Common myeloid progenitor, CD34-positive (primary cell): ENCODE measurements around the gene PLAC8.
"Not testable (repeated sequence)": the region's sequence is repeated elsewhere in the genome, so short reads cannot be mapped to it uniquely, and the experiment has no call there.

ENCODE experiments used
- CTCF ChIA-PET: fragments of 350-600 bp; sonication (Branson Sonifier 250); formaldehyde crosslinking; loops from one replicate; lab custom pipeline; 2021; ENCODE audit warnings: antibody characterized with exemption; lab: Charles Lee
- POLR2A ChIA-PET: fragments of 350-600 bp; sonication (Branson Sonifier 250); formaldehyde crosslinking; loops from one replicate; lab custom pipeline; 2021; ENCODE audit warnings: antibody characterized with exemption; lab: Charles Lee
- DNase-seq, 3 donors: peaks; one replicate each; pipeline versions ENCODE4 v3.0.0 to v3.0.0-alpha.2; 2013
- H3K27ac ChIP-seq, 2 experiments: 1 replicate in 1 of 2; 2 replicates in 1 of 2; pipeline ENCODE4 v1.7.0; 2013; ENCODE audit warnings: inconsistent platforms in 2 of 2, low read length in 2 of 2, mild to moderate bottlenecking in 2 of 2, low read depth in 1 of 2, moderate library complexity in 1 of 2; ENCODE audit not compliant: severe bottlenecking in 2 of 2, insufficient read depth in 1 of 2, poor library complexity in 1 of 2
- H3K27me3 ChIP-seq, 5 experiments: replicated peaks in 2 of 5; 1 replicate in 3 of 5; 2 replicates in 2 of 5; pipeline versions ENCODE4 v1.6.1 to v1.7.0; 2013; ENCODE audit warnings: low read length in 4 of 5, mild to moderate bottlenecking in 2 of 5, moderate library complexity in 2 of 5, inconsistent platforms in 1 of 5; ENCODE audit not compliant: insufficient read depth in 5 of 5, control insufficient read depth in 4 of 5
- H3K36me3 ChIP-seq, 4 experiments: 1 replicate in 2 of 4; 2 replicates in 2 of 4; pipeline versions ENCODE4 v1.6.1 to v1.7.0; 2013; ENCODE audit warnings: low read length in 3 of 4, control low read depth in 1 of 4, mild to moderate bottlenecking in 1 of 4; ENCODE audit not compliant: control insufficient read depth in 4 of 4, insufficient read depth in 4 of 4
- H3K4me1 ChIP-seq, 4 experiments: 1 replicate in 3 of 4; 2 replicates in 1 of 4; pipeline versions ENCODE4 v1.6.1 to v1.7.1; 2013; ENCODE audit warnings: low read length in 3 of 4, mild to moderate bottlenecking in 3 of 4, control low read depth in 1 of 4, inconsistent platforms in 1 of 4, moderate library complexity in 1 of 4; ENCODE audit not compliant: control insufficient read depth in 4 of 4, insufficient read depth in 4 of 4; ENCODE audit errors: control extremely low read depth in 1 of 4
- H3K4me3 ChIP-seq, 7 experiments: 1 replicate in 4 of 7; 2 replicates in 3 of 7; pipeline versions ENCODE4 v1.5.1 to v1.7.0; 2013; ENCODE audit warnings: mild to moderate bottlenecking in 7 of 7, low read length in 6 of 7, moderate library complexity in 6 of 7, inconsistent platforms in 2 of 7, low read depth in 2 of 7, control low read depth in 1 of 7; ENCODE audit not compliant: insufficient read depth in 4 of 7, control insufficient read depth in 1 of 7; ENCODE audit errors: extremely low read depth in 1 of 7
- H3K9me3 ChIP-seq, 5 experiments: 1 replicate in 4 of 5; 2 replicates in 1 of 5; pipeline versions ENCODE4 v1.6.1 to v1.7.1; 2013; ENCODE audit warnings: low read length in 4 of 5, mild to moderate bottlenecking in 2 of 5, inconsistent platforms in 1 of 5, low read depth in 1 of 5, moderate library complexity in 1 of 5; ENCODE audit not compliant: control insufficient read depth in 4 of 5, insufficient read depth in 2 of 5; ENCODE audit errors: control extremely low read depth in 1 of 5
- WGBS: methylation state at CpG from one replicate; pipeline ENCODE4 v1.1.5; 2013; ENCODE audit not compliant: insufficient coverage; 5-methylcytosine and 5-hydroxymethylcytosine counted together

Gene PLAC8

DNA sequence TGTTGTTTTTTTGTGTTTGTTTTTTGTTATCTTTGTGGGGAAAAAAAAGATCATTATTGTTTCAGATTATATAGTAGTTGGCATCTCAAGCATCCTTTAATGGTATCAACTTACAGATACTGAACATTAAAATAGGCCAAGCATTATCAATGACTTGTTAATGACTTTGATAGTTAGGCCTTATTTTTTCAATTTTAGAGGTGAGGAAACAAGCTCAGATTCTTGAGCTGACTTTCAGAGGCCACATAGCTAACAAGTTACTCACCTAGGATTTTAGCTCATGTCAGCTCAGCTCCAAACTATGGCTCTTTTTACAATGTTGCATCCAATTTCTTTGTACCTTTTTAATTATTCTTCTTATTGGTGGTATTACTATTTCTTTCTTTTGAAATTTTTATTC is 471 bp upstream of the PLAC8 start:
- DNase-seq, result peak in 1 of 3 donors; percentile 32
- H3K27me3 ChIP-seq, result no peaks in the 10 kb centered on the region
- peaks cover 15 to 51% (median 41%) of the 10 kb centered on the region in 4 experiments for H3K4me1 ChIP-seq
- CTCF ChIA-PET, result interaction anchor here (0.6 to 2.0 kb wide), 8 partner anchors 9 to 136 kb away, joined by 3 to 8 read pairs (median 3); no protein-coding TSS in a partner anchor
- peak overlapping the region; percentile 86 to 90 for H3K27ac ChIP-seq
- peak overlapping the region in 6 of 7 experiments; percentile 71 to 99 (median 85) for H3K4me3 ChIP-seq
- POLR2A ChIA-PET, result no interaction called here
- H3K9me3 ChIP-seq, result no peaks in the 10 kb centered on the region
- peaks cover 0 to 3% (median 0%) of the 10 kb centered on the region in 4 experiments for H3K36me3 ChIP-seq

DNA sequence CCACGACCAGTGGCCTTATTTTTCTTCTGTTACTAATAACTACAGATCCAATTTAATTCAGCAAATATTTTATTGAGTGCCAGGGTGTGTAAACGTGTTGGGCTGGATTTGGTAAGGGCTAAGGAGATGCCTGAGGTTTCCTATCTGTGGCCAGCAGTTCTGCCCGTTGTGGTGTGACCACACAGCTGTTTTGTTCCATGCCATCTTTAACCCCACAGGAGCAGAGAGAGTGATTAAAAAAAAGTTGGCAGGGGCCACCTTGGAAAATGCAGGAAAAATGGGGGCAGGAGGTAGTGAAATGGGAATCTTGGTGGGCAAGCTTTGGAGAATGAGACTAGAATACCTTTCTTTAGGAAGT is 1.1 kb downstream of the PLAC8 start:
- DNase-seq, result peak; percentile 43 to 89 (median 82)
- H3K27ac ChIP-seq, result peak overlapping the region; percentile 90
- H3K9me3 ChIP-seq, result no peaks in the 10 kb centered on the region
- H3K36me3 ChIP-seq, result peaks cover 0 to 6% (median 1%) of the 10 kb centered on the region in 4 experiments
- ChIA-PET POLR2A (interaction anchor here (1.2 kb wide), 1 partner anchor 111 kb away, joined by 4 read pairs; no protein-coding TSS in a partner anchor), CTCF (interaction anchor here (0.9 to 3.2 kb wide), 11 partner anchors 11 to 216 kb away, joined by 3 to 10 read pairs (median 4); no protein-coding TSS in a partner anchor)
- H3K4me3 ChIP-seq, result peak overlapping the region; percentile 27 to 99 (median 84)
- no peaks in the 10 kb centered on the region for H3K27me3 ChIP-seq
- 0% methylated on average over 2 of the region's 3 CpGs for WGBS
- H3K4me1 ChIP-seq, result peaks cover 19 to 62% (median 50%) of the 10 kb centered on the region in 4 experiments

DNA sequence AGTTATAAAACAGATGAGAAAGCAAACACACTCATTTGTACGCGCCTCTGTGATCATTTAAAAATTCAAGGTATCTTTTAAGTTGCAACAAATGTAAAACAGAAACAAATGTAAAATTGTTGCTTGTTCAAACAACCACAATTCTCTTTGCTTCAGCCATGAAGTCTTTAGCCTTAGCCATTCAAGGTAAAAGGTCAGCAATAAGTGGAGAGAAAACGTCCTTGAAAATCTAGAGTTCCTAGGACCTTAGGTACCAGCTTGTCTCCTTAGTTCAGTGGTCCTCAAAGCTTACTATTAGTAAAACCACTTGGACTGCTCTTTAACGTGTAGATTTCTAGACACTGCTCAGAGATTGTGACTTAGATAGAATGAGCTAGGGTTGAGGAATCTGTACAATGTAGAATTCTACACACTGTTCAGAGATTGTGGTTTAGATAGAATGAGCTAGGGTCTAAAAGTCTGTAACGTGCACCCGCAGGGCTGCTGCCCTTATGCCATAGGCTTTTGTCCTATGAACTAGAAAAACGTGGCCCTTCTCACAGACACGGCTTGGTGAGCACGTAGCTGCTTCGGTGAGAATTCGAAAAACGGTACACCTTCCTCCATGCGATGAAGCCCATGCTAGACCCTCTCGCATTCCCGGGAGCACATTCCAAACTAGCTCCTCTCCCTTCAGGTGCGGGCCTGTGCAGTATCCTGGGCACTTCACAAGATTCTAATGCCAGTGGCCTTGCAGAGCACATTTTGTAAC is 1.7 kb downstream of the PLAC8 start:
- Histone ChIP-seq H3K27me3 (no peaks in the 10 kb centered on the region), H3K27ac (peak overlapping the region; percentile 90), H3K4me1 (peaks cover 20 to 67% (median 53%) of the 10 kb centered on the region in 4 experiments), H3K4me3 (peak overlapping the region; percentile 27 to 99 (median 84)), H3K36me3 (peaks cover 0 to 6% (median 1%) of the 10 kb centered on the region in 4 experiments), H3K9me3 (no peaks in the 10 kb centered on the region)
- CTCF ChIA-PET, result interaction anchor here (0.9 to 3.2 kb wide), 13 partner anchors 9 to 216 kb away, joined by 3 to 14 read pairs (median 4); no protein-coding TSS in a partner anchor
- DNase-seq, result peak in 2 of 3 donors; percentile 49 to 61
- POLR2A ChIA-PET, result interaction anchor here (0.9 to 1.3 kb wide), 3 partner anchors 33 to 167 kb away, joined by 3 read pairs; no protein-coding TSS in a partner anchor
- WGBS, result 0% methylated on average over 14 of the region's 16 CpGs

DNA sequence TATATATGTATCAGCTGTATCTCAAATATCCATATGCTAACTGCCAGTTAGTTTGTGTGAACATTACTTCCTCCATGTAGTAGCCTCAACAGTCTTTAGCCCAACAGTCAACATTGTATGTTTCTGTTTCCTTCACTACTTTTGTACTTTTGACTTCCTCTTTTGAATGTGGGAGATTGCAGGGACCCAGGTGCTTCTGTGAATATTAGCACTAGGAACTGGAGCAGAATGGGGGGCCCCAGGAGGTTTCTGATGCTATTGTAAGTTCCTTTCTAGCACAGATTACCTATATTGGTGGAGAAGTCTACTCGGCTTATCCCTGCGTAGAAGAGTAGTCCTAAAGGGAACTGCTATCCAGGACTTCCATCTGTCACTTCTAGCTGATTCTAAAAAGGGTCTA is 2.3 kb downstream of the PLAC8 start:
- H3K9me3 ChIP-seq, result no peaks in the 10 kb centered on the region
- peaks cover 20 to 69% (median 55%) of the 10 kb centered on the region in 4 experiments for H3K4me1 ChIP-seq
- peak; percentile 84 to 98 (median 95) for DNase-seq
- ChIA-PET POLR2A (interaction anchor here (0.9 to 1.3 kb wide), 3 partner anchors 33 to 168 kb away, joined by 3 read pairs; no protein-coding TSS in a partner anchor), CTCF (interaction anchor here (0.9 to 3.2 kb wide), 12 partner anchors 10 to 217 kb away, joined by 3 to 14 read pairs (median 4); no protein-coding TSS in a partner anchor)
- H3K27ac ChIP-seq, result peak overlapping the region; percentile 90
- H3K27me3 ChIP-seq, result no peaks in the 10 kb centered on the region
- H3K4me3 ChIP-seq, result peak overlapping the region in 6 of 7 experiments; percentile 73 to 99 (median 85)
- peaks cover 0 to 9% (median 1%) of the 10 kb centered on the region in 4 experiments for H3K36me3 ChIP-seq
- 0% methylated on average over 2 of the region's 2 CpGs for WGBS

DNA sequence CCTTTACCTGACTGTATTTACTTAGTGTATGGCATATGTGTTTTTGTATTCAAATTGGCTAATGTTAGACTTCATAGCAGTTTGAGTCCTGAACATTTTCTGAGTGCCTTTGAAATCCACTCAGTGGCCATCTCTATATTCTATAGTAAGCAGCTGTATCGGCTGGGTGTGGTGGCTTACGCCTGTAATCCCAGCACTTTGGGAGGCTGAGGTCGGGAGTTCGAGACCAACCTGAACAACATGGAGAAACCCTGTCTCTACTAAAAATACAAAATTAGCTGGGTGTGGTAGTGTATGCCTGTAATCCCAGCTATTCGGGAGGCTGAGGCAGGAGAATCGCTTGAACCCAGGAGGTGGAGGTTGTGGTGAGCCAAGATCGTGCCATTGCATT is 2.8 kb downstream of the PLAC8 start:
- no CpG with 5 or more reads among the region's 7 CpGs for WGBS
- H3K36me3 ChIP-seq, H3K27me3 ChIP-seq, H3K9me3 ChIP-seq: not testable (repeated sequence)
- CTCF ChIA-PET, result interaction anchor here (1.3 to 3.2 kb wide), 5 partner anchors 16 to 169 kb away, joined by 3 to 14 read pairs (median 7); no protein-coding TSS in a partner anchor
- Histone ChIP-seq H3K4me1 (peaks cover 20 to 69% (median 55%) of the 10 kb centered on the region in 4 experiments), H3K4me3 (peak overlapping the region in 6 of 7 experiments; percentile 28 to 84 (median 74)), H3K27ac (peak overlapping the region; percentile 90)
- peak in 1 of 3 donors; percentile 37 for DNase-seq
- POLR2A ChIA-PET, result interaction anchor here (0.6 to 1.3 kb wide), 3 partner anchors 28 to 130 kb away, joined by 3 to 6 read pairs (median 3); no protein-coding TSS in a partner anchor

DNA sequence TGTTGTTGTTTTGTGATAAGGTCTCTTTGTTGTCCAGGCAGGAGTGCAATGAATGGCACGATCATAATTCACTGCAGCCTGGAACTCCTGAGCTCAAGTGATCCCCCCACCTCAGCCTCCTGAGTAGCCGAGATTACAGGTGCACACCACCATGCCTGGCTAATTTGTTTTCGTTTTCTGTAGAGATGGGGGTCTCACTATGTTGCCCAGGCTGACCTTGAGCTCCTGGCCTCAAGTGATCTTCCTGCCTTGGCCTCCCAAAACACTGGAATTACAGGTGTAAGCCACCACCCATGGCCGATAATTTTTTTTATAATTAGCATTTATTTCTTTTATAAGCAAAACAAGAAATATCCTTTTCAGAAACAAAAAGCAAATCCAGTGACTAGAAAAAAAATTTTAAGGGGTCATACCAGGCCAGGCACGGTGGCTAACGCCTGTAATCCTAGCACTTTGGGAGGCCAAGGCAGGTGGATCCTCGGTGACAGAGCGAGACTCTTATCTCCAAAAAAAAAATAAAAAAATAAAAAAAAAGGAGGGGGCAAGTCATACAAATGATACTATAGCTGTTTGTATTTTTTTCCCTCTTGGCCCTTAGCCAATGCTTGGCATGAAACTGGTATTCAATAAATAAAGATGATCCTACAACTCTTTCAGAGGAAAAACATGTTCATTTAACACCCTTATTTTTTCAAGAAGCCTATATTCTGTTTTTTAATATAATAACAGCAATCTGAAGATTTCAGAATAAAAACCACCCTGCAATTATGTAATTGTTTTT is 3.4 kb downstream of the PLAC8 start:
- ChIA-PET POLR2A (interaction anchor here (0.6 to 1.3 kb wide), 4 partner anchors 28 to 156 kb away, joined by 3 to 6 read pairs (median 3); no protein-coding TSS in a partner anchor), CTCF (interaction anchor here (0.9 to 3.2 kb wide), 14 partner anchors 8 to 221 kb away, joined by 3 to 14 read pairs (median 5); no protein-coding TSS in a partner anchor)
- Histone ChIP-seq H3K36me3 (peaks cover 2 to 15% (median 5%) of the 10 kb centered on the region in 4 experiments), H3K9me3 (no peaks in the 10 kb centered on the region), H3K27ac (peak overlapping the region; percentile 90), H3K4me1 (peaks cover 19 to 67% (median 54%) of the 10 kb centered on the region in 4 experiments), H3K4me3 (peak overlapping the region in 6 of 7 experiments; percentile 61 to 84 (median 74)), H3K27me3 (no peaks in the 10 kb centered on the region)
- DNase-seq, result peak in 2 of 3 donors; percentile 36 to 42
- WGBS, result 61% methylated on average over 2 of the region's 8 CpGs
